ENCODE measurements around the gene ACE2.
"Not testable (repeated sequence)": the region's sequence is repeated elsewhere in the genome, so short reads cannot be mapped to it uniquely, and the experiment has no call there.

GRCh38 chrX:15647510-15647909, 46.8 kb upstream of the ACE2 start:
- not testable (repeated sequence) for TF ChIP-seq POLR2AphosphoS5, CTCF, POLR2A (IDR thresholded peaks at IDR 0.05)
